Measurements from ENCODE around the gene LEUTX.
"Not testable (repeated sequence)": the region's sequence is repeated elsewhere in the genome, so short reads cannot be mapped to it uniquely, and the experiment has no call there.

Gene LEUTX

GRCh38 chr19:39778763-39779162, at the start of gene LEUTX:
TSS of gene LEUTX (plus strand) at chr19:39778854. CDS start at chr19:39778921, 67 bp downstream.
- no peak for DNase-seq

GRCh38 chr19:39729594-39729993, 49.1 kb upstream of the LEUTX start:
- no peak for DNase-seq

GRCh38 chr19:39731685-39732084, 47.0 kb upstream of the LEUTX start:
- DNase-seq, result no peak

GRCh38 chr19:39733841-39734240, 44.8 kb upstream of the LEUTX start:
- no peak for DNase-seq

- DNase-seq, result no peak
Observed at GRCh38 chr19:39735688-39736087, 43.0 kb upstream of the LEUTX start.

- no peak for DNase-seq
Observed at GRCh38 chr19:39736088-39736487, 42.6 kb upstream of the LEUTX start.

GRCh38 chr19:39737351-39737750, 41.3 kb upstream of the LEUTX start:
- DNase-seq, result no peak

GRCh38 chr19:39737891-39738290, 40.8 kb upstream of the LEUTX start, which contains the start of gene CLC:
TSS of gene CLC (minus strand) at chr19:39738029. CDS start at chr19:39737952, 77 bp downstream.
- no peak for DNase-seq

GRCh38 chr19:39738814-39739213, 39.8 kb upstream of the LEUTX start:
- no peak for DNase-seq

- DNase-seq, result no peak
Observed at GRCh38 chr19:39740395-39740794, 38.3 kb upstream of the LEUTX start.

- no peak for DNase-seq
Observed at GRCh38 chr19:39745643-39746042, 33.0 kb upstream of the LEUTX start.

GRCh38 chr19:39746836-39747529, 31.7 kb upstream of the LEUTX start:
- no peak for DNase-seq

GRCh38 chr19:39749981-39750380, 28.7 kb upstream of the LEUTX start:
- DNase-seq, result no peak

GRCh38 chr19:39752390-39752789, 26.3 kb upstream of the LEUTX start:
- no peak for DNase-seq

GRCh38 chr19:39752795-39753194, 25.9 kb upstream of the LEUTX start:
- no peak for DNase-seq

- no peak for DNase-seq
Observed at GRCh38 chr19:39754544-39754943, 24.1 kb upstream of the LEUTX start.

GRCh38 chr19:39754971-39755370, 23.7 kb upstream of the LEUTX start:
- DNase-seq, result no peak

GRCh38 chr19:39759457-39760184, 19.0 kb upstream of the LEUTX start:
- no peak for DNase-seq

GRCh38 chr19:39761851-39762250, 16.8 kb upstream of the LEUTX start:
- not testable (repeated sequence) for DNase-seq

GRCh38 chr19:39765091-39766076, 13.3 kb upstream of the LEUTX start:
- DNase-seq, result peak; percentile 25

GRCh38 chr19:39768334-39768733, 10.3 kb upstream of the LEUTX start:
- DNase-seq, result no peak

- DNase-seq, result no peak
Observed at GRCh38 chr19:39768786-39769185, 9.9 kb upstream of the LEUTX start.

GRCh38 chr19:39780894-39781293, 2.2 kb downstream of the LEUTX start:
- no peak for DNase-seq
